ENCODE data around the gene ADARB2. TPM values are rescaled to one million over a fixed set of nuclear protein-coding genes. Genes with fewer than 3 reads are reported as not detected.

The ADARB2 gene
- total RNA-seq, 1 donor: 1.1 TPM

- no peak for DNase-seq (ENCODE audit: low read depth in 2 of 3, low spot score in 2 of 3)
These were observed 548.7 kb downstream of the ADARB2 start for GRCh38 chr10:1188558-1189135.

GRCh38 chr10:1187855-1188557 lies 549.3 kb downstream of the ADARB2 start:
- no peak for DNase-seq (ENCODE audit: low read depth in 2 of 3, low spot score in 2 of 3)

- no peak for DNase-seq (ENCODE audit: low read depth in 2 of 3, low spot score in 2 of 3)
These were observed 550.0 kb downstream of the ADARB2 start for GRCh38 chr10:1187151-1187854.

GRCh38 chr10:1186683-1186990 lies 550.7 kb downstream of the ADARB2 start:
- DNase-seq (ENCODE audit: low read depth in 2 of 3, low spot score in 2 of 3): no peak

GRCh38 chr10:1185911-1186682 lies 551.2 kb downstream of the ADARB2 start:
- DNase-seq (ENCODE audit: low read depth in 2 of 3, low spot score in 2 of 3): no peak

- no peak for DNase-seq (ENCODE audit: low read depth in 2 of 3, low spot score in 2 of 3)
These were observed 552.5 kb downstream of the ADARB2 start for GRCh38 chr10:1184541-1185430.

GRCh38 chr10:1183701-1184100 lies 553.6 kb downstream of the ADARB2 start:
- DNase-seq (ENCODE audit: low read depth in 2 of 3, low spot score in 2 of 3): no peak

- DNase-seq (ENCODE audit: low read depth in 2 of 3, low spot score in 2 of 3): no peak
These were observed 554.3 kb downstream of the ADARB2 start for GRCh38 chr10:1183033-1183396.

GRCh38 chr10:1182280-1183032 lies 554.9 kb downstream of the ADARB2 start:
- DNase-seq (ENCODE audit: low read depth in 2 of 3, low spot score in 2 of 3): no peak

- DNase-seq (ENCODE audit: low read depth in 2 of 3, low spot score in 2 of 3): no peak
These were observed 556.5 kb downstream of the ADARB2 start for GRCh38 chr10:1180836-1181235.

GRCh38 chr10:1180071-1180730 lies 557.1 kb downstream of the ADARB2 start:
- no peak for DNase-seq (ENCODE audit: low read depth in 2 of 3, low spot score in 2 of 3)

- no peak for DNase-seq (ENCODE audit: low read depth in 2 of 3, low spot score in 2 of 3)
These were observed 557.8 kb downstream of the ADARB2 start for GRCh38 chr10:1179346-1180070.

GRCh38 chr10:1178506-1178905 lies 558.8 kb downstream of the ADARB2 start:
- DNase-seq (ENCODE audit: low read depth in 2 of 3, low spot score in 2 of 3): no peak

GRCh38 chr10:1177936-1178335 lies 559.4 kb downstream of the ADARB2 start:
- no peak for DNase-seq (ENCODE audit: low read depth in 2 of 3, low spot score in 2 of 3)

- no peak for DNase-seq (ENCODE audit: low read depth in 2 of 3, low spot score in 2 of 3)
These were observed 561.3 kb downstream of the ADARB2 start for GRCh38 chr10:1175956-1176565.

- DNase-seq (ENCODE audit: low read depth in 2 of 3, low spot score in 2 of 3): no peak
These were observed 563.3 kb downstream of the ADARB2 start for GRCh38 chr10:1174022-1174421.

- DNase-seq (ENCODE audit: low read depth in 2 of 3, low spot score in 2 of 3): no peak
These were observed 564.2 kb downstream of the ADARB2 start for GRCh38 chr10:1173091-1173490.

Data from hematopoietic multipotent progenitor cell (in vitro differentiated cells).